IMR-90 (cell line): ENCODE measurements around the gene KDM8. TPM values are rescaled to one million over a fixed set of nuclear protein-coding genes. Genes with fewer than 3 reads are reported as not detected.
A peak's percentile ranks its signal among the peaks of the same experiment; 100 is the strongest.

ENCODE experiments used
- ATAC-seq: fragments of 200-7000 bp; cut with Tn5 transposase; 2 replicates; pipeline ENCODE4 v1.9.1; 2020; ENCODE audit warnings: low read depth, mild to moderate bottlenecking, moderate library complexity
- BruUV-seq: library from RNA; stranded (reverse); fragments of 400-500 nt; replicated peaks from 2 replicates; lab custom pipeline; 2021; lab: Mats Ljungman, UMichigan
- CTCF ChIA-PET: fragments of 300-600 bp; formaldehyde crosslinking; extraction: SDS; loops from one replicate; lab custom pipeline; 2021; ENCODE audit warnings: antibody characterized with exemption; lab: Yijun Ruan, JAX
- POLR2A ChIA-PET: fragments of 300-600 bp; sonication (Branson Sonifier 250); formaldehyde crosslinking; loops from one replicate; lab custom pipeline; 2022; ENCODE audit warnings: antibody characterized with exemption; ENCODE audit not compliant: unreplicated experiment; lab: Charles Lee
- DNase-seq: peaks from one replicate; pipeline ENCODE4 v3.0.0; 2013
- H2AFZ ChIP-seq: replicated peaks from 2 replicates; pipeline ENCODE3; 2013; ENCODE audit warnings: low read length, mild to moderate bottlenecking; ENCODE audit not compliant: poor library complexity
- H2AK5ac ChIP-seq: 2 replicates; pipeline ENCODE4 v1.6.1; 2013; ENCODE audit warnings: low read depth, low read length, inconsistent platforms
- H2AK9ac ChIP-seq: replicated peaks from 2 replicates; pipeline ENCODE3; 2013; ENCODE audit warnings: mild to moderate bottlenecking, low read depth, low read length, moderate library complexity; ENCODE audit not compliant: poor library complexity
- H2BK120ac ChIP-seq: 2 replicates; pipeline ENCODE4 v1.6.1; 2013; ENCODE audit warnings: low read depth, low read length, inconsistent platforms
- H2BK15ac ChIP-seq: 3 replicates; pipeline ENCODE4 v1.6.1; 2013; ENCODE audit warnings: low read depth, low read length, inconsistent platforms
- H2BK20ac ChIP-seq: 2 replicates; pipeline ENCODE4 v1.6.1; 2013; ENCODE audit warnings: low read depth, mild to moderate bottlenecking, inconsistent platforms, low read length, moderate library complexity
- H2BK5ac ChIP-seq: 2 replicates; pipeline ENCODE4 v1.6.1; 2013; ENCODE audit warnings: mild to moderate bottlenecking, low read depth, low read length, inconsistent platforms; ENCODE audit not compliant: poor library complexity, severe bottlenecking
- H3K14ac ChIP-seq: replicated peaks from 2 replicates; pipeline ENCODE4 v1.6.1; 2013; ENCODE audit warnings: low read depth, low read length, inconsistent platforms
- H3K18ac ChIP-seq: 2 replicates; pipeline ENCODE4 v1.6.1; 2013; ENCODE audit warnings: low read depth, low read length, control low read depth
- H3K23ac ChIP-seq: 2 replicates; pipeline ENCODE4 v1.6.1; 2013; ENCODE audit warnings: low read depth, low read length, inconsistent platforms
- H3K27ac ChIP-seq: 2 replicates; pipeline ENCODE4 v1.5.1; 2013; ENCODE audit warnings: mild to moderate bottlenecking, control low read depth, low read length; ENCODE audit not compliant: insufficient read depth
- H3K27me3 ChIP-seq: 2 replicates; pipeline ENCODE4 v1.6.1; 2013; ENCODE audit warnings: low read length; ENCODE audit not compliant: control insufficient read depth, insufficient read depth
- H3K36me3 ChIP-seq: 2 replicates; pipeline ENCODE4 v1.6.1; 2013; ENCODE audit warnings: low read length, mixed read lengths; ENCODE audit not compliant: control insufficient read depth, insufficient read depth
- H3K4ac ChIP-seq: 2 replicates; pipeline ENCODE4 v1.6.1; 2013; ENCODE audit warnings: low read depth, low read length, inconsistent platforms
- H3K4me1 ChIP-seq: 2 replicates; pipeline ENCODE4 v1.6.1; 2013; ENCODE audit warnings: low read length, mixed read lengths; ENCODE audit not compliant: control insufficient read depth, insufficient read depth
- H3K4me2 ChIP-seq: 2 replicates; pipeline ENCODE4 v1.6.1; 2013; ENCODE audit warnings: low read depth, mild to moderate bottlenecking, control low read depth, low read length, moderate library complexity
- H3K4me3 ChIP-seq: 2 replicates; pipeline ENCODE4 v1.5.1; 2013; ENCODE audit warnings: low read depth, mild to moderate bottlenecking, control low read depth, low read length, moderate library complexity; ENCODE audit not compliant: insufficient read depth
- H3K56ac ChIP-seq: 2 replicates; pipeline ENCODE4 v1.6.1; 2013; ENCODE audit warnings: low read length, inconsistent platforms; ENCODE audit not compliant: insufficient read depth; ENCODE audit errors: extremely low read depth
- H3K79me1 ChIP-seq, 2 experiments: 2 replicates each; pipeline ENCODE4 v1.6.1; 2013; ENCODE audit warnings: low read length in 2 of 2, inconsistent platforms in 1 of 2, low read depth in 1 of 2
- H3K9ac ChIP-seq: 2 replicates; pipeline ENCODE4 v1.6.1; 2013; ENCODE audit warnings: low read depth, low read length, control low read depth
- H3K9me1 ChIP-seq: 2 replicates; pipeline ENCODE4 v1.6.1; 2013; ENCODE audit warnings: low read length, inconsistent platforms; ENCODE audit not compliant: insufficient read depth
- H3K9me3 ChIP-seq: 2 replicates; pipeline ENCODE4 v1.6.1; 2013; ENCODE audit warnings: low read length; ENCODE audit not compliant: control insufficient read depth, insufficient read depth
- H4K20me1 ChIP-seq: 2 replicates; pipeline ENCODE4 v1.6.1; 2013; ENCODE audit warnings: low read length, inconsistent platforms; ENCODE audit not compliant: insufficient read depth
- H4K5ac ChIP-seq: 2 replicates; pipeline ENCODE4 v1.6.1; 2013; ENCODE audit warnings: mild to moderate bottlenecking, low read depth, low read length, control low read depth
- H4K8ac ChIP-seq, 2 experiments: 2 replicates each; pipeline ENCODE4 v1.6.1; 2013; ENCODE audit warnings: low read depth in 2 of 2, low read length in 2 of 2, control low read depth in 1 of 2, inconsistent platforms in 1 of 2
- H4K91ac ChIP-seq: 2 replicates; pipeline ENCODE4 v1.6.1; 2013; ENCODE audit warnings: low read depth, low read length, inconsistent platforms; ENCODE audit not compliant: insufficient read depth
- BHLHE40 ChIP-seq: fragments of 150-350 bp; IDR thresholded peaks from 2 replicates; pipeline ENCODE4 v1.6.1; 2016; ENCODE audit warnings: mild to moderate bottlenecking, low read depth, low read length
- CEBPB ChIP-seq: IDR thresholded peaks from 2 replicates; pipeline ENCODE4 v1.6.1; 2012; ENCODE audit warnings: low read depth, low read length, improper control_type of control experiment
- FOS ChIP-seq: fragments of 150-350 bp; IDR thresholded peaks from 2 replicates; pipeline ENCODE4 v1.6.1; 2016; ENCODE audit warnings: low read depth, low read length
- MAFK ChIP-seq: IDR thresholded peaks from 2 replicates; pipeline ENCODE4 v1.6.1; 2012; ENCODE audit warnings: low read depth, low read length, improper control_type of control experiment
- MAZ ChIP-seq: IDR thresholded peaks from 2 replicates; pipeline ENCODE4 v1.6.1; 2012; ENCODE audit warnings: low read depth, mild to moderate bottlenecking, low read length, improper control_type of control experiment, moderate library complexity, borderline replicate concordance
- MXI1 ChIP-seq: IDR thresholded peaks from 2 replicates; pipeline ENCODE4 v1.6.1; 2012; ENCODE audit warnings: low read depth, mild to moderate bottlenecking, low read length, moderate library complexity, borderline replicate concordance
- NFE2L2 ChIP-seq: fragments of 150-350 bp; IDR thresholded peaks from 2 replicates; pipeline ENCODE4 v1.6.1; 2016; ENCODE audit warnings: low read depth, mild to moderate bottlenecking, low read length
- POLR2A ChIP-seq: IDR thresholded peaks from 2 replicates; pipeline ENCODE4 v1.6.1; 2012; ENCODE audit warnings: mild to moderate bottlenecking, low read depth, low read length
- RAD21 ChIP-seq: IDR thresholded peaks from 2 replicates; pipeline ENCODE4 v1.6.1; 2012; ENCODE audit warnings: low read length, improper control_type of control experiment
- RCOR1 ChIP-seq: IDR thresholded peaks from 2 replicates; pipeline ENCODE4 v1.6.1; 2012; ENCODE audit warnings: mild to moderate bottlenecking, low read length, improper control_type of control experiment; ENCODE audit not compliant: insufficient replicate concordance
- RFX5 ChIP-seq: IDR thresholded peaks from 2 replicates; pipeline ENCODE4 v1.8.0; 2012; ENCODE audit warnings: low read depth, mild to moderate bottlenecking, low read length, moderate library complexity
- SMC3 ChIP-seq: fragments of 150-350 bp; IDR thresholded peaks from 2 replicates; pipeline ENCODE4 v1.6.1; 2016; ENCODE audit warnings: low read depth, mild to moderate bottlenecking, antibody characterized with exemption, low read length, moderate library complexity
- WGBS, 2 experiments: methylation state at CpG; one replicate each; pipeline versions ENCODE4 v1.1.5 to v1.1.7; 2013; ENCODE audit warnings: missing lambda C conversion rate in 2 of 2; ENCODE audit not compliant: insufficient read length in 1 of 2; ENCODE audit errors: extremely low coverage in 2 of 2; 5-methylcytosine and 5-hydroxymethylcytosine counted together
- dilution Hi-C: fragments of 300-500 bp; cut with HindIII; formaldehyde crosslinking; loops from one replicate; pipeline ENCODE4 v1.14.3; 2018; ENCODE audit warnings: low sequenced_read_pairs; ENCODE audit not compliant: unreplicated experiment
- in situ Hi-C: fragments of 300-500 bp; cut with MboI; formaldehyde crosslinking; loops from 3 replicates; pipeline ENCODE4 v1.14.3; 2019; ENCODE audit warnings: low sequenced_read_pairs, inconsistent platforms, mixed read lengths
- intact Hi-C: fragments of 100-400 bp; cut with micrococcal nuclease; formaldehyde crosslinking; loops from 2 replicates; pipeline ENCODE4 v1.10.0; 2022
- polyA plus RNA-seq, 3 experiments: library from polyadenylated mRNA; depleted of rRNA; stranded (reverse); fragments of >200 nt; gene quantifications; 2 replicates each; pipeline ENCODE4 v1.2.3, GENCODE V29; 2012; ENCODE audit warnings: low replicate concordance in 1 of 3
- total RNA-seq: library from RNA; depleted of rRNA; stranded (reverse); fragments of >200 nt; gene quantifications from 2 replicates; pipeline ENCODE4 v1.2.3, GENCODE V29; 2012
- TF ChIP-seq, protein P1 (sequence below): fragments of 150-350 bp; IDR thresholded peaks from 2 replicates; pipeline ENCODE4 v1.6.1; 2016; ENCODE audit warnings: low read depth, mild to moderate bottlenecking, low read length, moderate library complexity, borderline replicate concordance
- TF ChIP-seq, protein P2 (sequence below): conservative IDR thresholded peaks from 2 replicates; pipeline ENCODE4 v1.5.1; 2012; ENCODE audit warnings: mild to moderate bottlenecking, low read depth, low read length, improper control_type of control experiment
- TF ChIP-seq, protein P3 (sequence below): fragments of 150-350 bp; IDR thresholded peaks from 2 replicates; pipeline ENCODE4 v1.6.1; 2017; ENCODE audit warnings: mild to moderate bottlenecking, antibody characterized with exemption, low read length, low read depth

The KDM8 gene
- total and polyA plus RNA-seq, 2 of the 4 experiments (the other 2 are of a cell fraction): 3.2 to 3.8 TPM

DNA sequence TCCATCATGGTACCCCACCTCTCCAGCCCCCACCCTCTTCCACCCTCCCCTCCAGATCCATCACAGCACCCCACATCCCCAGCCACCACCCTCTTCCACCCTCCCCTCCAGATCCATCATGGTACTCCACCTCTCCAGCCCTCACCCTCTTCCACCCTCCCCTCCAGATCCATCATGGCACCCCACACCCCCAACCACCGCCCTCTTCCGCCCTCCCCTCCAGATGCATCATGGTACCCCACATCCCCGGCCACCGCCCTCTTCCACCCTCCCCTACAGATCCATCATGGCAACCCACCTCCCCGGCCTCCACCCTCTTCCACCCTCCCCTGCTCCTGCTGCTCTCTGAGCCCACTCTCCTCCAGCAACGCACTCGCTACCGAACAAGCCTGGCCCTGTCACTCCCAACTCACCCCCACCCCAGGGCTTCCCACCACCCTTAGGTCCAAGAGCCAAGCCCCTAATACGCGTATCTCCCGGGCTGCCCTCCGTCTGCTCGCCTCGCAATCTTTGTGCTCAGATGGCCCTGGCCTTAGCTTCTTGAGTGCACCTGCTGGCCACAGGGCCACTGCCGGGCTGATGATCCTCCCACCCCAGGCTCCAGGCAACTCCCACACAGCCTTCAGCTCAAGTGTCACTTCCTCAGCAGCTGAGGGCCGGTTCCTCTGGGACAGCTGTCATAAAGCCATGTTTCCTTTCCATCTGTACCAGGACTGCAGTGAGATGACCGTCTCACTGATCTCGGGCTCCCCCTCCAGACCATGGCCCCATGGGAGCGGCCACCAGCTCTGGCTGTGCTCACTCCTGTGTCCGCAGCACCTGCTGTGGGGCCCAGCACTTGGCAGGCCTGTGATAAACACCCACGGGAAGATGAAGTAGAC, 25.5 kb downstream of the KDM8 start:
- WGBS, 2 experiments: 91% methylated on average over 16 of the region's 21 CpGs; no CpG with 5 or more reads in 1 of the 2 experiments
- BruUV-seq: no TSS peak

More for the DNA sequence above, 25.5 kb downstream of the KDM8 start:
- Histone ChIP-seq H3K27me3 (no peaks in the 10 kb centered on the region), H3K9ac (no peak overlapping the region), H2AK5ac (no peak overlapping the region), H3K27ac (no peak overlapping the region), H3K9me1 (peaks cover 5% of the 10 kb centered on the region), H2BK15ac (no peak overlapping the region), H2BK5ac (no peak overlapping the region), H4K20me1 (no peaks in the 10 kb centered on the region), H3K4me2 (no peak overlapping the region), H2BK120ac (no peak overlapping the region), H3K23ac (no peak overlapping the region), H2AFZ (no peak overlapping the region), H3K14ac (no peak overlapping the region), H3K9me3 (no peaks in the 10 kb centered on the region), H3K36me3 (peaks cover 47% of the 10 kb centered on the region), H3K79me1 (peaks cover 0 to 14% of the 10 kb centered on the region in 2 experiments; a peak in 2 of 4 replicates), H3K4me3 (no peak overlapping the region), H2AK9ac (peak overlapping the region; percentile 37), H3K4me1 (peaks cover 1% of the 10 kb centered on the region), H4K91ac (no peak overlapping the region), H3K56ac (no peak overlapping the region), H2BK20ac (no peak overlapping the region), H3K4ac (no peak overlapping the region), H4K5ac (no peak overlapping the region), H3K18ac (no peak overlapping the region), H4K8ac (no peak overlapping the region)
- ATAC-seq: no peak; the same call in 1 of the 2 replicates
- ChIA-PET POLR2A (no interaction called here), CTCF (no interaction called here)
- intact Hi-C loops: no loop called here
- in situ Hi-C loops: no loop called here
- no peak for DNase-seq
- dilution Hi-C loops: no loop called here
- TF ChIP-seq BHLHE40: no peak
- TF ChIP-seq RCOR1: no peak
- no peak for TF ChIP-seq MXI1
- TF ChIP-seq POLR2A: no peak
- no peak for TF ChIP-seq RAD21
- TF ChIP-seq MAZ: no peak
- TF ChIP-seq, protein P1, sequence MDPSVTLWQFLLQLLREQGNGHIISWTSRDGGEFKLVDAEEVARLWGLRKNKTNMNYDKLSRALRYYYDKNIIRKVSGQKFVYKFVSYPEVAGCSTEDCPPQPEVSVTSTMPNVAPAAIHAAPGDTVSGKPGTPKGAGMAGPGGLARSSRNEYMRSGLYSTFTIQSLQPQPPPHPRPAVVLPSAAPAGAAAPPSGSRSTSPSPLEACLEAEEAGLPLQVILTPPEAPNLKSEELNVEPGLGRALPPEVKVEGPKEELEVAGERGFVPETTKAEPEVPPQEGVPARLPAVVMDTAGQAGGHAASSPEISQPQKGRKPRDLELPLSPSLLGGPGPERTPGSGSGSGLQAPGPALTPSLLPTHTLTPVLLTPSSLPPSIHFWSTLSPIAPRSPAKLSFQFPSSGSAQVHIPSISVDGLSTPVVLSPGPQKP: no peak
- no peak for TF ChIP-seq CEBPB
- no peak for TF ChIP-seq MAFK
- TF ChIP-seq RFX5: no peak
- TF ChIP-seq SMC3: no peak
- TF ChIP-seq NFE2L2: no peak
- TF ChIP-seq, protein P2, sequence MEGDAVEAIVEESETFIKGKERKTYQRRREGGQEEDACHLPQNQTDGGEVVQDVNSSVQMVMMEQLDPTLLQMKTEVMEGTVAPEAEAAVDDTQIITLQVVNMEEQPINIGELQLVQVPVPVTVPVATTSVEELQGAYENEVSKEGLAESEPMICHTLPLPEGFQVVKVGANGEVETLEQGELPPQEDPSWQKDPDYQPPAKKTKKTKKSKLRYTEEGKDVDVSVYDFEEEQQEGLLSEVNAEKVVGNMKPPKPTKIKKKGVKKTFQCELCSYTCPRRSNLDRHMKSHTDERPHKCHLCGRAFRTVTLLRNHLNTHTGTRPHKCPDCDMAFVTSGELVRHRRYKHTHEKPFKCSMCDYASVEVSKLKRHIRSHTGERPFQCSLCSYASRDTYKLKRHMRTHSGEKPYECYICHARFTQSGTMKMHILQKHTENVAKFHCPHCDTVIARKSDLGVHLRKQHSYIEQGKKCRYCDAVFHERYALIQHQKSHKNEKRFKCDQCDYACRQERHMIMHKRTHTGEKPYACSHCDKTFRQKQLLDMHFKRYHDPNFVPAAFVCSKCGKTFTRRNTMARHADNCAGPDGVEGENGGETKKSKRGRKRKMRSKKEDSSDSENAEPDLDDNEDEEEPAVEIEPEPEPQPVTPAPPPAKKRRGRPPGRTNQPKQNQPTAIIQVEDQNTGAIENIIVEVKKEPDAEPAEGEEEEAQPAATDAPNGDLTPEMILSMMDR: no peak
- TF ChIP-seq, protein P3, sequence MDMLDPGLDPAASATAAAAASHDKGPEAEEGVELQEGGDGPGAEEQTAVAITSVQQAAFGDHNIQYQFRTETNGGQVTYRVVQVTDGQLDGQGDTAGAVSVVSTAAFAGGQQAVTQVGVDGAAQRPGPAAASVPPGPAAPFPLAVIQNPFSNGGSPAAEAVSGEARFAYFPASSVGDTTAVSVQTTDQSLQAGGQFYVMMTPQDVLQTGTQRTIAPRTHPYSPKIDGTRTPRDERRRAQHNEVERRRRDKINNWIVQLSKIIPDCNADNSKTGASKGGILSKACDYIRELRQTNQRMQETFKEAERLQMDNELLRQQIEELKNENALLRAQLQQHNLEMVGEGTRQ: no peak
- no peak for TF ChIP-seq FOS
